GM18505 (cell line): ENCODE measurements around the gene SLC9A7.
A peak's percentile ranks its signal among the peaks of the same experiment; 100 is the strongest.

Source experiments
- ATAC-seq: cut with Tn5 transposase; IDR thresholded peaks from one replicate; pipeline ENCODE4 v1.9.1; 2021; ENCODE audit not compliant: unreplicated experiment
- POLR2A ChIP-seq: IDR thresholded peaks from 4 replicates; pipeline ENCODE4 v1.6.1; 2011; ENCODE audit warnings: borderline replicate concordance; ENCODE audit not compliant: insufficient read depth, insufficient read length; ENCODE audit errors: extremely low read depth

SLC9A7 gene

GRCh38 chrX:46610070-46610658, 148.8 kb downstream of the SLC9A7 start:
- no peak for TF ChIP-seq POLR2A
- ATAC-seq: no peak

GRCh38 chrX:46607916-46608315, 151.0 kb downstream of the SLC9A7 start:
- ATAC-seq: no peak
- TF ChIP-seq POLR2A: no peak

- TF ChIP-seq POLR2A: no peak
- no peak for ATAC-seq
Observed at GRCh38 chrX:46602468-46603102, 156.3 kb downstream of the SLC9A7 start.

- TF ChIP-seq POLR2A: no peak
- ATAC-seq: no peak
Observed at GRCh38 chrX:46601283-46601682, 157.6 kb downstream of the SLC9A7 start.

GRCh38 chrX:46599051-46599560, 159.8 kb downstream of the SLC9A7 start:
- TF ChIP-seq POLR2A: no peak
- ATAC-seq: no peak

- no peak for TF ChIP-seq POLR2A
- no peak for ATAC-seq
Observed at GRCh38 chrX:46597771-46598170, 161.1 kb downstream of the SLC9A7 start.

GRCh38 chrX:46597208-46597607, 161.7 kb downstream of the SLC9A7 start:
- no peak for TF ChIP-seq POLR2A
- ATAC-seq: no peak

GRCh38 chrX:46595084-46595483, 163.8 kb downstream of the SLC9A7 start:
- no peak for TF ChIP-seq POLR2A
- ATAC-seq: no peak

GRCh38 chrX:46589977-46590723, 168.8 kb downstream of the SLC9A7 start:
- TF ChIP-seq POLR2A: no peak
- no peak for ATAC-seq

- no peak for ATAC-seq
- no peak for TF ChIP-seq POLR2A
Observed at GRCh38 chrX:46588263-46588662, 170.7 kb downstream of the SLC9A7 start.

GRCh38 chrX:46587753-46588171, 171.2 kb downstream of the SLC9A7 start:
- TF ChIP-seq POLR2A: no peak
- no peak for ATAC-seq

- ATAC-seq: peak; percentile 68
- no peak for TF ChIP-seq POLR2A
Observed at GRCh38 chrX:46587158-46587557, 171.8 kb downstream of the SLC9A7 start.

- no peak for TF ChIP-seq POLR2A
- no peak for ATAC-seq
Observed at GRCh38 chrX:46584736-46585135, 174.2 kb downstream of the SLC9A7 start.

GRCh38 chrX:46582966-46583365, 176.0 kb downstream of the SLC9A7 start:
- ATAC-seq: no peak
- TF ChIP-seq POLR2A: no peak
